ENCODE results near the gene IL1RAP.

- TF ChIP-seq, protein P1, sequence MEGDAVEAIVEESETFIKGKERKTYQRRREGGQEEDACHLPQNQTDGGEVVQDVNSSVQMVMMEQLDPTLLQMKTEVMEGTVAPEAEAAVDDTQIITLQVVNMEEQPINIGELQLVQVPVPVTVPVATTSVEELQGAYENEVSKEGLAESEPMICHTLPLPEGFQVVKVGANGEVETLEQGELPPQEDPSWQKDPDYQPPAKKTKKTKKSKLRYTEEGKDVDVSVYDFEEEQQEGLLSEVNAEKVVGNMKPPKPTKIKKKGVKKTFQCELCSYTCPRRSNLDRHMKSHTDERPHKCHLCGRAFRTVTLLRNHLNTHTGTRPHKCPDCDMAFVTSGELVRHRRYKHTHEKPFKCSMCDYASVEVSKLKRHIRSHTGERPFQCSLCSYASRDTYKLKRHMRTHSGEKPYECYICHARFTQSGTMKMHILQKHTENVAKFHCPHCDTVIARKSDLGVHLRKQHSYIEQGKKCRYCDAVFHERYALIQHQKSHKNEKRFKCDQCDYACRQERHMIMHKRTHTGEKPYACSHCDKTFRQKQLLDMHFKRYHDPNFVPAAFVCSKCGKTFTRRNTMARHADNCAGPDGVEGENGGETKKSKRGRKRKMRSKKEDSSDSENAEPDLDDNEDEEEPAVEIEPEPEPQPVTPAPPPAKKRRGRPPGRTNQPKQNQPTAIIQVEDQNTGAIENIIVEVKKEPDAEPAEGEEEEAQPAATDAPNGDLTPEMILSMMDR (IDR thresholded peaks at IDR 0.05), result no peak
- TF ChIP-seq POLR2AphosphoS5 (IDR thresholded peaks at IDR 0.05) (no peak), EP300 (IDR thresholded peaks at IDR 0.05) (no peak), POLR2A (IDR thresholded peaks at IDR 0.05) (no peak)
These were observed 162.6 kb downstream of the IL1RAP start for GRCh38 chr3:190676481-190676880.

Measured in sigmoid colon (tissue), 4 donors.